NCI-H146 treated with DMSO at 0.1 percent for 48 hours (cell line): ENCODE results near the gene SLC2A10.

Experiments
- DNase-seq: peaks from one replicate; lab custom pipeline; 2025; ENCODE audit not compliant: unreplicated experiment; lab: John Stamatoyannopoulos, UW

The SLC2A10 gene

GRCh38 chr20:46761566-46761965, 52.1 kb downstream of the SLC2A10 start:
- no peak for DNase-seq

DNA sequence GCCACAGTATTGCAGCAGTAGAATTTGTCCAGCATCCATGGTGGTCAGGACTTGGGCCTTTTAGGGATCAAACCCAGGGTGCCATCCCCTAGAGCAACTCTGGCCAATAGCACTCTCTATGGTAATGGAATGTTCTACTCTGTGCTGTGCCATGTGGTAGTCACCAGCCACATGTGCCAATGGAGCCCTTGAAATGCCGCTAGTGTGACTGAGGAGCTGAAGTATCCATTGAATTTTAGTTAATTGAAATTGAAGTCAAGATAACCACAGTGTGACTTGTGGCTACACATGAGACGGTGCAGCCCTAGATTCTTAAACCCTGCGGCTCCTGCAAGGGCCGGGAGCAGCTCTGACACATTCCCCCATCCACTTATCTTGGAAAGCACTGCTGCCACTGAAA, 54.6 kb downstream of the SLC2A10 start:
- DNase-seq, result no peak

GRCh38 chr20:46765506-46766120, 56.2 kb downstream of the SLC2A10 start:
- no peak for DNase-seq

DNA sequence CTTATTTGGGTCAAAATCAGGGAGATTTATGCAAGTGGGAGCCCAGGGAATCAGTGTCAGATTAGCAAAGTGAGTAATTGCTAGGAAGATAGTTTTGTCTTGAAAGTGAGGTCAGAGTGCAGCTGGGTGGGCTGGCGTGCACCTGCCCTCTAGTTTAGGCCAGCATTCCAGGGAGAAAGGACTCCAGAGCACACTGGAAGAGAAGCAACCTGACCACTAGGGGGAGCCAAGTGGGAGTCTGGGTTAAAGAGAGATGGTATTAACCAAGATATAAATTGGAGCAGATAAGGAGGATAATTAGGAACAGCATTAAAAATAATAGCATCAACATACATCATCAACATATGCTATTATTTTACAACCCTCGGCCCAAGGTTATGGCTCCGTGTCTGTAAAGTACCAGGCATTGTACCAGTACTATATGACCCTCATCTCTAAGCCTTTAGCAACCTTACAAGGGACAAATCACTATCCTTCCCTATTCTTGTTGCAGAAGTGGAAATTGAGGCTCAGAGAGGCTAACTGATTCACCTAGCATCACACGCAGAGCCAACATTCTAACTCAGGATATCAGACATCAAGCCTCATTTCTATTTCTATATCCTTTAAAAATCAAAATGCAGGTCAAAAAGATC, 57.8 kb downstream of the SLC2A10 start:
- peak; percentile 86 for DNase-seq

GRCh38 chr20:46770330-46771194, 61.1 kb downstream of the SLC2A10 start:
- DNase-seq, result no peak

DNA sequence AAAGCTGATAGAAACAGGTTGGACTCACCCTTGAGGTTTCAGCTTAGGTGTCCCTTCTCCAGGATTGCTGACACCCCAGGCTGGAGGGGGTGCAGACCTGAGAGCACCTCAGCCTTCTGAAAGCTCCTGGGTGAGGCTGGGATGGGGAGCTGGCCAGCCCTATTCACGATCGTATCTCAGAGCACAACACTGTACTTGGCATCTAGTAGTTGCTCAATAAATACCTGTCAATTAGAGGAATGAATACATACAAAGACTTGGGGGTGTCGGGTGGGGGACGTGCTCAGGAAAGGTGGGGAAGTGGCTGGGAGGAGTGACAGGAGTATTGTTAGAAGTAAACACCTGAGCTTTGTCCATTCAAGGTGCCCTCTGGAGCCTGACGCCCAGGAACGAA, 61.7 kb downstream of the SLC2A10 start:
- DNase-seq, result no peak

- peak; percentile 75 for DNase-seq
Measured at GRCh38 chr20:46772901-46773300, 63.5 kb downstream of the SLC2A10 start.

- no peak for DNase-seq
Measured at GRCh38 chr20:46773680-46774079, 64.2 kb downstream of the SLC2A10 start.

DNA sequence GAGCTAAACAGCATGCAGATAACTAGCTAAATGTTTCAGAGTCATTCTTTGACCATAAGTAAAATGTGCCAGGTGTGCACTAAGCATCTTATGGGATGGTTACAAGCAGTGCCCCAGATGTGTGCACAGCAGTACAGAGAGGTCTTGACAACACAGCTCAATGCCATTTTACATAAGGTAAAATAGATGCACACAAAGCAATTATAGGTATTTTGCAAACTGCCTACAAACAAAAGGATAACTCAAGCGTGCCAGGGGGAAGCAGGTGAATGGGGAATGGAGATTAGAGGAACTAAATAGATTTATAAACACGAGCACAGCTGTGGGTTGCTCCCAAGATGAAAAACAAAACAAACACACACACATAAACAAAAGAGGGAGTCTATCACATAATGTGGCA, 64.8 kb downstream of the SLC2A10 start:
- peak; percentile 98 for DNase-seq

DNA sequence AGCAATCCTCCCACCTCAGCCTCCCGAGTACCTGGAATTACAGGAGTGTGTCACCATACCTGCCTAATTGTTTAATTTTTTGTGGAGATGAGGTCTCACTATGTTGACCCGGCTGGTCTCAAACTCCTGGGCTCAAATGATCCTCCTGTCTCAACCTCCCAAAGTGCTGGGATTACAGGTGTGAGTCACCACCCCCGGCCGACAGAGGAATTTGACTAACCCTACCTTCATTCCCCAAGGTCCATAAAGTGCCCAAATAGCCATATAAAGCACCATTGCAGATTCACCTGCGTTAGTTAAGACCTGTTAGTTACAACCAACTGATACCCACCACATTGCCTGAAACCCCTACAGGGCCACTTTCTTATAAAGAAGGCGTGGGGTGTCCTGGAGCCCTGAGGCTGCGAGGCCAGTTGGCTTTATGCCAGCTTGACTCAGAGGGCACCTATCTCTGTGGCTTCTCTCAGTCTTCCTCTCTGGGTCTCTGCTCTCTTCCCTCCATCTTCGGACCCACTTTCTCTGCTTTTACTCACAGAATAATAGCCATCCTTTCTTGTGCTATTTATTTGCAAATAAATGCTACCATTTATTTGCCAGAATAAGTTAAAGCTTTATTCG, 65.6 kb downstream of the SLC2A10 start:
- DNase-seq, result no peak

- no peak for DNase-seq
Measured at GRCh38 chr20:46775806-46776205, 66.4 kb downstream of the SLC2A10 start.

- no peak for DNase-seq
Measured at GRCh38 chr20:46777331-46777730, 67.9 kb downstream of the SLC2A10 start.

- DNase-seq, result no peak
Measured at GRCh38 chr20:46779831-46780230, 70.4 kb downstream of the SLC2A10 start.

DNA sequence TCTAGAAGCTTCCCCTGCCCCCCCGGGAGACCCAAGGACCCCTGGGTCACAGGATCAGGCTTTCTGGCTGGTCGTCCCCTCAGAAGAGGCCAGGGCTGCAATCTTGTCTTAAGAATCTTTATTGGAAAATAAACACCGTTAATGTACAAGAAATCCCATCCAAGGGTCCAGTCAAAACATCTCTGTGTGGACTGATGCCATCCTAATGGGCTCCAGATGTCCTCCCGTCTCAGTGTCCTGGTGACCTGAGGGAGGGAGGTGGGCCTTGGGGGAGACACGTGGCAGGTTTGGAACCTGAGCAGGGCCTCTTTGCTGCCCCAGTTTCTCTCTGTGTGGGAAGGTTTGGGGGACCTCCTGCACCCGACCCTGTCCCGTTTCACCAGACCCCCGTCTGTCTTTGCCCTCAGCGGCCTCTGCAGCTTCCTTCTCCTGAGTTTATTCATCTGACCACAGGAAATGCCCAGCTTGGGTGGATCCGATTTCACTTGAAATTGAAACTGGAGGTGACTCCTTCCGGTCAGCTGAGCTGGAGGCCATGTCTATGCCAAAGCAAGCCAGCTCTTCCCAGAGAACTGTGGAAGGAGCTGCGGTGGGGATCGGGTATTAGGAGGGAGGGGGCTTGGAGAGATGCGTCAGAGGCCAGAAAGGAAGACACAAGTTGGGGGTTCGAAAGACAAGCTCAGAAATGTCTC, 75.1 kb downstream of the SLC2A10 start:
- DNase-seq, result no peak
